Keratinocyte (primary cell): ENCODE measurements around the gene COL11A2. TPM values are rescaled to one million over a fixed set of nuclear protein-coding genes. Genes with fewer than 3 reads are reported as not detected.

Source experiments
- DNase-seq: peaks from one replicate; pipeline ENCODE4 v3.0.0-alpha.2; 2011; ENCODE audit warnings: low read depth, missing footprints, low spot score
- FAIRE-seq: peaks from 2 replicates; lab custom pipeline; 2011; peaks lifted over from hg19 to GRCh38; lab: Jason Lieb, UNC
- H2AFZ ChIP-seq: 2 replicates; pipeline ENCODE4 v1.6.0; 2012; ENCODE audit warnings: low read length, control low read depth, inconsistent platforms; ENCODE audit not compliant: control insufficient read depth
- H3K27ac ChIP-seq: 2 replicates; pipeline ENCODE4 v1.5.1; 2011; ENCODE audit warnings: low read length; ENCODE audit not compliant: control insufficient read depth, insufficient read depth
- H3K27me3 ChIP-seq: 3 replicates; pipeline ENCODE4 v1.6.0; 2011; ENCODE audit warnings: low read length; ENCODE audit not compliant: control insufficient read depth, insufficient read depth; ENCODE audit errors: extremely low read depth
- H3K36me3 ChIP-seq, 2 experiments: 2 replicates in 1 of 2; 3 replicates in 1 of 2; pipeline ENCODE4 v1.5.1; 2011; ENCODE audit warnings: low read length in 2 of 2, mild to moderate bottlenecking in 1 of 2; ENCODE audit not compliant: control insufficient read depth in 2 of 2, insufficient read depth in 2 of 2; ENCODE audit errors: extremely low read depth in 1 of 2
- H3K4me1 ChIP-seq: 3 replicates; pipeline ENCODE4 v1.5.1; 2011; ENCODE audit warnings: low read length; ENCODE audit not compliant: control insufficient read depth, insufficient read depth; ENCODE audit errors: extremely low read depth
- H3K4me2 ChIP-seq: 3 replicates; pipeline ENCODE4 v1.6.0; 2011; ENCODE audit warnings: low read depth, low read length; ENCODE audit not compliant: control insufficient read depth, insufficient read depth; ENCODE audit errors: extremely low read depth
- H3K4me3 ChIP-seq, 3 experiments: fragments of 200-600 bp in 1 of 3; sonication (generic) in 1 of 3; 2 replicates in 2 of 3; 3 replicates in 1 of 3; pipeline ENCODE4 v1.5.1; 2011 to 2016; ENCODE audit warnings: low read length in 3 of 3, mild to moderate bottlenecking in 3 of 3, control low read depth in 2 of 3, inconsistent platforms in 1 of 3, low read depth in 1 of 3, mixed read lengths in 1 of 3, mixed run types in 1 of 3, moderate library complexity in 1 of 3; ENCODE audit not compliant: control insufficient read depth in 2 of 3, insufficient read depth in 2 of 3; ENCODE audit errors: extremely low read depth in 1 of 3
- H3K79me2 ChIP-seq: 2 replicates; pipeline ENCODE4 v1.6.0; 2012; ENCODE audit warnings: low read length; ENCODE audit not compliant: control insufficient read depth, insufficient read depth
- H3K9ac ChIP-seq: 3 replicates; pipeline ENCODE4 v1.6.0; 2011; ENCODE audit warnings: low read length; ENCODE audit not compliant: control insufficient read depth, insufficient read depth; ENCODE audit errors: extremely low read depth
- H3K9me1 ChIP-seq: 3 replicates; pipeline ENCODE4 v1.6.0; 2011; ENCODE audit warnings: low read length; ENCODE audit not compliant: control insufficient read depth, insufficient read depth; ENCODE audit errors: extremely low read depth
- H3K9me3 ChIP-seq: 2 replicates; pipeline ENCODE4 v1.5.1; 2012; ENCODE audit warnings: low read depth, low read length; ENCODE audit not compliant: control insufficient read depth
- H4K20me1 ChIP-seq: 3 replicates; pipeline ENCODE4 v1.6.0; 2011; ENCODE audit warnings: low read length; ENCODE audit not compliant: control insufficient read depth, insufficient read depth; ENCODE audit errors: extremely low read depth
- CTCF ChIP-seq, 3 experiments: IDR thresholded peaks in 1 of 3; conservative IDR thresholded peaks in 1 of 3; optimal IDR thresholded peaks in 1 of 3; 2 replicates in 2 of 3; 3 replicates in 1 of 3; pipeline versions ENCODE3 to v1.5.1; 2011; ENCODE audit warnings: low read length in 3 of 3, mild to moderate bottlenecking in 3 of 3, moderate library complexity in 2 of 3, control low read depth in 1 of 3, inconsistent platforms in 1 of 3; ENCODE audit not compliant: insufficient read depth in 2 of 3; ENCODE audit errors: extremely low read depth in 1 of 3
- EZH2 ChIP-seq: IDR thresholded peaks from one replicate; pipeline ENCODE4 v1.6.1; 2012; ENCODE audit warnings: inconsistent platforms, mild to moderate bottlenecking, low read length, moderate library complexity
- dilution Hi-C: fragments of 300-500 bp; cut with MboI; formaldehyde crosslinking; loops from one replicate; pipeline ENCODE4 v1.7.0; 2020; ENCODE audit warnings: low sequenced_read_pairs; ENCODE audit not compliant: extremely low pct_ligation_motif_present
- polyA plus RNA-seq, 5 experiments: library from polyadenylated mRNA; depleted of rRNA in 3 of 5; stranded (reverse) in 3 of 5; stranded (forward) in 1 of 5; unstranded in 1 of 5; fragments of >200 nt; gene quantifications; 1 replicate in 1 of 5; 2 replicates in 3 of 5; 3 replicates in 1 of 5; pipeline versions ENCODE4 v1.2.1 to v1.2.3, GENCODE V29; 2011 to 2012; ENCODE audit warnings: missing spikeins in 2 of 5, low read depth in 1 of 5, low replicate concordance in 1 of 5

The COL11A2 gene
- polyA plus RNA-seq, 1 donor (not counting 4 experiments of a cell fraction or from before 2014, with no cell fraction given), result 0.08 TPM

- dilution Hi-C loops, result no loop called here
- Histone ChIP-seq H3K4me1 (no peaks in the 10 kb centered on the region), H3K79me2 (no peaks in the 10 kb centered on the region), H3K27me3 (peaks cover 31% of the 10 kb centered on the region), H3K36me3 (peaks cover 0 to 1% of the 10 kb centered on the region in 2 experiments), H3K4me3 (no peak overlapping the region), H3K9me1 (no peaks in the 10 kb centered on the region), H3K9ac (no peak overlapping the region), H3K27ac (no peak overlapping the region), H2AFZ (no peak overlapping the region), H3K4me2 (no peak overlapping the region), H4K20me1 (no peaks in the 10 kb centered on the region), H3K9me3 (no peaks in the 10 kb centered on the region)
- FAIRE-seq, result no peak
- no peak for DNase-seq
- TF ChIP-seq CTCF (optimal IDR thresholded peaks at IDR 0.05 in 1 of 3, IDR thresholded peaks at IDR 0.05 in 1 of 3, conservative IDR thresholded peaks at IDR 0.05 in 1 of 3; ENCODE audit: extremely low read depth in 1 of 3, insufficient read depth in 2 of 3, low read length in 3 of 3) (no peak), EZH2 (no peak)
Measured at GRCh38 chr6:33189625-33190448, 2.4 kb downstream of the COL11A2 start.

- Histone ChIP-seq H3K36me3 (no peaks in the 10 kb centered on the region), H3K79me2 (no peaks in the 10 kb centered on the region), H4K20me1 (no peaks in the 10 kb centered on the region), H3K4me2 (no peak overlapping the region), H3K27ac (no peak overlapping the region), H3K9me1 (no peaks in the 10 kb centered on the region), H3K9me3 (no peaks in the 10 kb centered on the region), H3K4me3 (no peak overlapping the region), H2AFZ (no peak overlapping the region), H3K9ac (no peak overlapping the region), H3K27me3 (peaks cover 31% of the 10 kb centered on the region), H3K4me1 (no peaks in the 10 kb centered on the region)
- no peak for FAIRE-seq
- dilution Hi-C loops, result no loop called here
- TF ChIP-seq EZH2 (no peak), CTCF (optimal IDR thresholded peaks at IDR 0.05 in 1 of 3, IDR thresholded peaks at IDR 0.05 in 1 of 3, conservative IDR thresholded peaks at IDR 0.05 in 1 of 3; ENCODE audit: extremely low read depth in 1 of 3, insufficient read depth in 2 of 3, low read length in 3 of 3) (no peak)
- DNase-seq, result no peak
Measured at GRCh38 chr6:33189164-33189563, 3.1 kb downstream of the COL11A2 start.
